Hepatic stellate cell (primary cell): ENCODE results near the gene CDK14.

Source experiments
- DNase-seq: peaks from one replicate; pipeline ENCODE4 v3.0.0; 2011; ENCODE audit warnings: low spot score

Gene CDK14

GRCh38 chr7:90841759-90842429 lies 245.8 kb downstream of the CDK14 start:
- DNase-seq: no peak

GRCh38 chr7:90842430-90842788 lies 246.3 kb downstream of the CDK14 start:
- DNase-seq: no peak

GRCh38 chr7:90843472-90843871 lies 247.4 kb downstream of the CDK14 start:
- DNase-seq: no peak

GRCh38 chr7:90844421-90844820 lies 248.3 kb downstream of the CDK14 start:
- no peak for DNase-seq

GRCh38 chr7:90846192-90846591 lies 250.1 kb downstream of the CDK14 start:
- no peak for DNase-seq

GRCh38 chr7:90850066-90850465 lies 253.9 kb downstream of the CDK14 start:
- no peak for DNase-seq

- DNase-seq: no peak
Observed at GRCh38 chr7:90850471-90850870, 254.3 kb downstream of the CDK14 start.

- DNase-seq: no peak
Observed at GRCh38 chr7:90853205-90853604, 257.1 kb downstream of the CDK14 start.

GRCh38 chr7:90856351-90857070 lies 260.4 kb downstream of the CDK14 start:
- DNase-seq: no peak

GRCh38 chr7:90857603-90858002 lies 261.5 kb downstream of the CDK14 start:
- no peak for DNase-seq

- no peak for DNase-seq
Observed at GRCh38 chr7:90858546-90858945, 262.4 kb downstream of the CDK14 start.

GRCh38 chr7:90859521-90859920 lies 263.4 kb downstream of the CDK14 start:
- DNase-seq: no peak

- DNase-seq: no peak
Observed at GRCh38 chr7:90864088-90864487, 268.0 kb downstream of the CDK14 start.

GRCh38 chr7:90869335-90869734 lies 273.2 kb downstream of the CDK14 start:
- no peak for DNase-seq

GRCh38 chr7:90876701-90877100 lies 280.6 kb downstream of the CDK14 start:
- no peak for DNase-seq

- DNase-seq: no peak
Observed at GRCh38 chr7:90877201-90877600, 281.1 kb downstream of the CDK14 start.

GRCh38 chr7:90879924-90880323 lies 283.8 kb downstream of the CDK14 start:
- DNase-seq: no peak

GRCh38 chr7:90886416-90886815 lies 290.3 kb downstream of the CDK14 start:
- DNase-seq: no peak

GRCh38 chr7:90889210-90889609 lies 293.1 kb downstream of the CDK14 start:
- DNase-seq: no peak

- no peak for DNase-seq
Observed at GRCh38 chr7:90889644-90890043, 293.5 kb downstream of the CDK14 start.

- DNase-seq: no peak
Observed at GRCh38 chr7:90891529-90891928, 295.4 kb downstream of the CDK14 start.

- no peak for DNase-seq
Observed at GRCh38 chr7:90892213-90892612, 296.1 kb downstream of the CDK14 start.

GRCh38 chr7:90894122-90894521 lies 298.0 kb downstream of the CDK14 start:
- no peak for DNase-seq

- DNase-seq: no peak
Observed at GRCh38 chr7:90896458-90896857, 300.3 kb downstream of the CDK14 start.
